HAP-1 (cell line): Measurements from ENCODE around the gene CYP11A1.

ENCODE experiments used
- DNase-seq, 2 experiments: peaks; one replicate each; pipeline ENCODE4 v3.0.0-alpha.2; 2016 to 2020; ENCODE audit warnings: low spot score in 2 of 2
- H3K27me3 ChIP-seq: fragments of 250-450 bp; sonication (Bioruptor Pico); 2 replicates; pipeline ENCODE4 v1.5.1; 2020; ENCODE audit warnings: low read depth, mild to moderate bottlenecking, moderate library complexity
- H3K36me3 ChIP-seq: fragments of 250-450 bp; sonication (Bioruptor Pico); replicated peaks from 2 replicates; pipeline ENCODE4 v1.5.1; 2020; ENCODE audit warnings: mild to moderate bottlenecking
- H3K4me1 ChIP-seq: fragments of 250-450 bp; sonication (Bioruptor Pico); 2 replicates; pipeline ENCODE4 v1.5.1; 2020; ENCODE audit warnings: mild to moderate bottlenecking
- H3K4me3 ChIP-seq: fragments of 250-450 bp; sonication (Bioruptor Pico); 2 replicates; pipeline ENCODE4 v1.5.1; 2020; ENCODE audit warnings: mild to moderate bottlenecking, moderate library complexity
- H3K9me3 ChIP-seq: fragments of 250-450 bp; sonication (Bioruptor Pico); 2 replicates; pipeline ENCODE4 v1.5.1; 2020; ENCODE audit warnings: mild to moderate bottlenecking, moderate library complexity
- in situ Hi-C: fragments of 300-500 bp; cut with MboI; formaldehyde crosslinking; loops from 3 replicates; pipeline ENCODE4 v1.14.3; 2020; ENCODE audit warnings: low sequenced_read_pairs, inconsistent platforms, mixed read lengths

CYP11A1 gene

GRCh38 chr15:74389241-74390048 is 22.0 kb upstream of the CYP11A1 start:
- Histone ChIP-seq H3K4me1 (no peaks in the 10 kb centered on the region), H3K27me3 (peaks cover 4% of the 10 kb centered on the region), H3K4me3 (no peak overlapping the region), H3K9me3 (no peaks in the 10 kb centered on the region), H3K36me3 (no peaks in the 10 kb centered on the region)
- DNase-seq = no peak
- in situ Hi-C loops = loop anchor here (10.0 kb wide), 1 partner anchor 95 kb away; no protein-coding TSS in a partner anchor

- no peaks in the 10 kb centered on the region for H3K9me3 ChIP-seq
- H3K4me1 ChIP-seq = no peaks in the 10 kb centered on the region
- DNase-seq = no peak
- in situ Hi-C loops = loop anchor here (10.0 kb wide), 1 partner anchor 96 kb away; no protein-coding TSS in a partner anchor
- no peaks in the 10 kb centered on the region for H3K36me3 ChIP-seq
- H3K27me3 ChIP-seq = peaks cover 2% of the 10 kb centered on the region; the same call in 1 of the 2 replicates
- no peak overlapping the region for H3K4me3 ChIP-seq
Observed at GRCh38 chr15:74388363-74388951, 21.0 kb upstream of the CYP11A1 start.

GRCh38 chr15:74387621-74388362 is 20.3 kb upstream of the CYP11A1 start:
- DNase-seq = no peak
- in situ Hi-C loops = loop anchor here (10.0 kb wide), 1 partner anchor 97 kb away; no protein-coding TSS in a partner anchor
- Histone ChIP-seq H3K4me3 (no peak overlapping the region), H3K4me1 (no peaks in the 10 kb centered on the region), H3K9me3 (no peaks in the 10 kb centered on the region), H3K27me3 (no peaks in the 10 kb centered on the region), H3K36me3 (no peaks in the 10 kb centered on the region)

DNA sequence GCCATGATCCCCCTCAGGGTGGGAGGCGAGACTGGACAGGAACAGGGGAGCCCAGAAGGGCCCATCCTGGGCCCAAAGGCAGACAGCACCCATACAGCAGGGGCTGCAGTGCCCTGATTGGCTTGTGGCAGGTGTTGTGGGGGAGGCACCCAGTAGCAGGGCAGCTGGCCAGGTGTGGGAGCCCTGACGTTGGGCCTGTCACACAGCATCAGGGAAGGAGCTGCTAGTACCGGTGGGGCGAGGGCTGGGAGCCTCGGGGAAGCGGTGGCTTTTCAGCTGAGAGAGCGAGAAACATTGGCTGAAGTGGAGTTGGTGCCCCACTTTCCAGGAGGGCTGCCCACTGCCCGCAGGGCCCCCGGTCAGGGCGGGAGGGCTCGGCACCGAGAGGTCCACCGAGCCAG is 19.7 kb upstream of the CYP11A1 start:
- no peaks in the 10 kb centered on the region for H3K9me3 ChIP-seq
- DNase-seq = no peak
- no peak overlapping the region for H3K4me3 ChIP-seq
- no peaks in the 10 kb centered on the region; the same call in 1 of the 2 replicates for H3K4me1 ChIP-seq
- no peaks in the 10 kb centered on the region for H3K27me3 ChIP-seq
- H3K36me3 ChIP-seq = no peaks in the 10 kb centered on the region
- in situ Hi-C loops = loop anchor here (10.0 kb wide), 1 partner anchor 98 kb away; no protein-coding TSS in a partner anchor

DNA sequence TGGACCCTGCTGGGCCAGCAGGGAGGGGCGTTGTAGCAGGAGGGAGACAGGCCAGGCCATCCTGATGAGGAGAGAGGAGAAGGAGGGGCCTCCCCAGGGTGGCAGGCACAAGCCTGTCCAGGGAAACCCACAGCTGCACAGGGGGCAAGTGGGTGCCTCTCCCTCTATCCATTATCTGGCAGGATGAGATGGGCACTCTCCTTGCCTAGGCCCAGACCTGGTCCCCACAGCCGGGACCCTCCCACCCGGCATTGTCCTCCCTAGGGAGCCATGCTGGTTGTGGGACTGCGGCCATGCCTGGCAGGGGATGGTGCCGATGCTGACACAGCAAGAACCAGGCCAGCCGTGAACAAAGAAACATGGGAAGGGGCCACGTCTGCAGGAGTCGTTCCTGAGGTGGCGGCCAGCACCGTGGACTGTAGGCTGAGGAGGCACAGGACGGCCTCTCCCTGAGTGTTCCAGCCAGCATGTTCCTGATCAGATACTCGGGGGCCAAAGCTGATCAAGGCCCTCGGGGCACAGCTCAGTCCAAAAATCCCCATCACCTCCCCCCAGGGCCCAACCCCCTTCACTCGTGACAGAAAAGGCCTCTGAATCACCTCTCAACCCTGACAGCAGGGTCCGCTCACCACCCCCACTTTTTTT is 19.2 kb upstream of the CYP11A1 start:
- H3K4me3 ChIP-seq = no peak overlapping the region
- H3K36me3 ChIP-seq = no peaks in the 10 kb centered on the region
- H3K27me3 ChIP-seq = no peaks in the 10 kb centered on the region
- H3K4me1 ChIP-seq = no peaks in the 10 kb centered on the region; the same call in 1 of the 2 replicates
- in situ Hi-C loops = loop anchor here (10.0 kb wide), 1 partner anchor 98 kb away; no protein-coding TSS in a partner anchor
- DNase-seq = no peak
- no peaks in the 10 kb centered on the region for H3K9me3 ChIP-seq

DNA sequence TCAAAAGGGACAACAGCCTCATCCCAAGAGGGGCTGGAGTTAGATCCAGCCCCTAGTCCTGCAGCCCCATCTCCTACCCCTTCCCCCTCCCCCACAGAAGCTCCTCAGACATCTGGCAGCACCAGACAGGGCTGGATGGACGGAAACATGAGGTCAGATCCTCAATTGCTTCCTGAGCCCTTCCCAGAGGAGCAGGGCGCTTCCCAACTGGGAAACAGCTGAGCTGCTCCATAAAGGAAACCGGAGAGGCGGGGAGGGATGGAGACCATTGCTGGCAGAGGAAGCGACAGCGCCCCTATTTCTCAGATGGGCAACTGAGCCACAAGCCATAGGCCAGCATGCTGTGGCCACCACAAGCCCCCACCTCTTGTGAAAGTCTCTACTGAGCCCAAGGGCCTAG is 18.3 kb upstream of the CYP11A1 start:
- in situ Hi-C loops = loop anchor here (10.0 kb wide), 1 partner anchor 99 kb away; no protein-coding TSS in a partner anchor
- no peaks in the 10 kb centered on the region for H3K36me3 ChIP-seq
- H3K27me3 ChIP-seq = no peaks in the 10 kb centered on the region
- no peak overlapping the region for H3K4me3 ChIP-seq
- H3K4me1 ChIP-seq = no peaks in the 10 kb centered on the region; the same call in 1 of the 2 replicates
- no peaks in the 10 kb centered on the region for H3K9me3 ChIP-seq
- no peak for DNase-seq

GRCh38 chr15:74384881-74385643 is 17.6 kb upstream of the CYP11A1 start:
- H3K4me1 ChIP-seq = no peaks in the 10 kb centered on the region; the same call in 1 of the 2 replicates
- DNase-seq = no peak
- no peak overlapping the region for H3K4me3 ChIP-seq
- in situ Hi-C loops = loop anchor here (5.0 to 10.0 kb wide), 2 partner anchors 57 to 100 kb away; no protein-coding TSS in a partner anchor
- no peaks in the 10 kb centered on the region for H3K27me3 ChIP-seq
- no peaks in the 10 kb centered on the region for H3K36me3 ChIP-seq
- H3K9me3 ChIP-seq = no peaks in the 10 kb centered on the region

DNA sequence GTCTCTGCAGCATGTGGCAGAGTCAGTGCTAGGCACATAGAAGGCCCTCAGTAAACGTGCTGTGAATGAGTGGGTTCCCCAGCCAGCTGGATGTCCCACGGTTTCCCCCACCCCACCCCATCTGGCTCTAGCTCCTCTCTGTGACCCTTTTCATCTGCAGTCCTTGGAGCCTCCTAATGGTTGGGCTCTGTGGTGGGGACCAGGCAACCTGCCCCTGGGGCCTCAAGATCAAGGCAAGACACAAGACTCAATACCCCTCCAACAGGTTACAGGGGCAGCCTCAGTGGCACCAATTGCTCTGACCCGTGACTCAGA is 17.1 kb upstream of the CYP11A1 start:
- Histone ChIP-seq H3K27me3 (no peaks in the 10 kb centered on the region), H3K4me3 (no peak overlapping the region), H3K4me1 (no peaks in the 10 kb centered on the region; the same call in 1 of the 2 replicates), H3K36me3 (no peaks in the 10 kb centered on the region), H3K9me3 (no peaks in the 10 kb centered on the region)
- no peak for DNase-seq
- in situ Hi-C loops = loop anchor here (5.0 to 10.0 kb wide), 2 partner anchors 58 to 100 kb away; no protein-coding TSS in a partner anchor

GRCh38 chr15:74383695-74384565 is 16.5 kb upstream of the CYP11A1 start:
- Histone ChIP-seq H3K4me1 (no peaks in the 10 kb centered on the region; the same call in 1 of the 2 replicates), H3K9me3 (no peaks in the 10 kb centered on the region), H3K4me3 (no peak overlapping the region), H3K36me3 (no peaks in the 10 kb centered on the region), H3K27me3 (no peaks in the 10 kb centered on the region)
- no peak for DNase-seq
- in situ Hi-C loops = loop anchor here (5.0 to 10.0 kb wide), 2 partner anchors 58 to 101 kb away; no protein-coding TSS in a partner anchor

DNA sequence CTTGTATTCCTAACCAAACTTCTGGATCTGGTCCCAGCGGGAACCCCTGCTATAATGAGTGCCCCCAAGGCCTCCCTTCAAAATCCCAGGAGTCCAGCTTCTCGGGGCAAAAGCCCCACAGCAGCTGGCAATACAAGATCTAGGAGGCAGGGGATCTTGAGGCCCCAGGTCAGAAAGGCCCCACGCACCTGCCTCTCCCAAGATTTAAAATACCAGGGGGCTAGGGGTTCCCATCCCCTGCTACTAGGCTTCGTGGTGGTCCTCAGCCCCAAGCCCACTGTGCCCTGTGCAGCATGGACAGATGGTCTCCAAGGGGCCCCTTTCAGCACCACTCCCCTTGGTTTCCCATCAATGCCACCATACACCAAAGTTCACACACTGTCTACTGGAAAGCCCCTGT is 15.8 kb upstream of the CYP11A1 start:
- no peaks in the 10 kb centered on the region; the same call in 1 of the 2 replicates for H3K4me1 ChIP-seq
- in situ Hi-C loops = loop anchor here (5.0 to 10.0 kb wide), 2 partner anchors 59 to 102 kb away; no protein-coding TSS in a partner anchor
- DNase-seq = no peak
- no peaks in the 10 kb centered on the region for H3K9me3 ChIP-seq
- H3K27me3 ChIP-seq = no peaks in the 10 kb centered on the region
- H3K4me3 ChIP-seq = no peak overlapping the region
- H3K36me3 ChIP-seq = no peaks in the 10 kb centered on the region

DNA sequence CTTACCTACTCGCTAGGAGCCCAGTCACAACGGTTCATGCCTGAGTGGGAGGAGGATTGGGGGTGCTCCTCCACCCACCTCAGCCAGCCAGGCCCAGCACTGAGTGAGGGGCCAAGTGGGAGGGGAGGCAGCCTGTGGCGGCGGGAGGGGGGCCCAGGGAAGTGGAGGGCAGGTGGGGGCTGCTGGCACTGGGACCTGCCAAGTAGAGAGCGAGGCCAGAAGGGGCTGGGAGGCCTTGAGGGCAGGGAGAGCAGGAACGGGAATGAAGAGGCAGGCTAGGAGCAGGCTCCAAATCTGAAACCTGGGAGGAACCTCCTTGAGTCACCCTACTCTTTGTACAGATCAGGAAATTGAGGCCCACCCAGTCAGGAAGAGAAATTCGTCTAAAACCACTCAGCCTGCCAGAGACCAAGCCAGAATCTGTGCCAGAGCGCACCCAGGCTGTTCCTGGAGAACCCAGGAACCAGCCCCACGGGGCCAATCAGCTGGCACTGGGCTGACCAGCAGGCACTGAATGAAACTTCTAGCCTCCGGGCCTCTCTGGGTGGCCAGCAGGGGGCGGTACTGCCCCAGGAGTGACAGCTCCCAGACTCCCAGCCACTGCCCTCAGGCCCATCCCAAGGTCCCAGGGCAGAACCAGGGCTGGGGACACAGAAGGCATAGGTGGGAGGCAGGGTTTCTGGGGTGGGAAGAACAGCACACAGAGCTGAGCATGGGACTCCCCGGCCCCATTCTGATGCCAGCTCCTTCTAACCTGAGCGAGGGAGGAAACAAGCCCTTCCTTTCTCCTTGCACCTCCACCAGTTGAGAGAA is 14.8 kb upstream of the CYP11A1 start:
- H3K27me3 ChIP-seq = no peaks in the 10 kb centered on the region
- no peaks in the 10 kb centered on the region; the same call in 1 of the 2 replicates for H3K4me1 ChIP-seq
- no peaks in the 10 kb centered on the region for H3K36me3 ChIP-seq
- peak; percentile 87 to 98 for DNase-seq
- in situ Hi-C loops = loop anchor here (5.0 to 10.0 kb wide), 2 partner anchors 60 to 103 kb away; no protein-coding TSS in a partner anchor
- H3K9me3 ChIP-seq = no peaks in the 10 kb centered on the region
- H3K4me3 ChIP-seq = no peak overlapping the region
